BJ (cell line): Measurements from ENCODE around the gene FAM131A. TPM values are rescaled to one million over a fixed set of nuclear protein-coding genes. Genes with fewer than 3 reads are reported as not detected.

Experiments
- CTCF ChIA-PET: fragments of 350-600 bp; formaldehyde crosslinking; extraction: SDS; loops from one replicate; lab custom pipeline; 2021; ENCODE audit warnings: antibody characterized with exemption, inconsistent platforms; lab: Yijun Ruan, JAX
- POLR2A ChIA-PET: fragments of 300-600 bp; sonication (Branson Sonifier 250); formaldehyde crosslinking; extraction: SDS; loops from one replicate; lab custom pipeline; 2021; ENCODE audit warnings: antibody characterized with exemption; lab: Charles Lee
- DNase-seq: peaks from one replicate; pipeline ENCODE4 v3.0.0-alpha.2; 2011; ENCODE audit warnings: low read depth
- H3K27me3 ChIP-seq: 2 replicates; pipeline ENCODE4 v1.6.0; 2011; ENCODE audit warnings: low read length; ENCODE audit not compliant: control insufficient read depth, insufficient read depth
- H3K36me3 ChIP-seq: 2 replicates; pipeline ENCODE4 v1.5.1; 2011; ENCODE audit warnings: low read length; ENCODE audit not compliant: control insufficient read depth, insufficient read depth
- H3K4me3 ChIP-seq: 2 replicates; pipeline ENCODE4 v1.5.1; 2011; ENCODE audit warnings: low read depth, mild to moderate bottlenecking, control low read depth, low read length
- polyA plus RNA-seq: library from polyadenylated mRNA; depleted of rRNA; stranded (reverse); fragments of >200 nt; gene quantifications from 2 replicates; pipeline ENCODE4 v1.2.3, GENCODE V29; 2011
- TF ChIP-seq, protein P1 (sequence below): IDR thresholded peaks from 2 replicates; pipeline ENCODE4 v1.5.1; 2011; ENCODE audit warnings: low read depth, mild to moderate bottlenecking, control low read depth, inconsistent platforms, low read length, moderate library complexity; ENCODE audit not compliant: insufficient read depth

The FAM131A gene
- polyA plus RNA-seq, 1 experiment, result 9.3 TPM

DNA sequence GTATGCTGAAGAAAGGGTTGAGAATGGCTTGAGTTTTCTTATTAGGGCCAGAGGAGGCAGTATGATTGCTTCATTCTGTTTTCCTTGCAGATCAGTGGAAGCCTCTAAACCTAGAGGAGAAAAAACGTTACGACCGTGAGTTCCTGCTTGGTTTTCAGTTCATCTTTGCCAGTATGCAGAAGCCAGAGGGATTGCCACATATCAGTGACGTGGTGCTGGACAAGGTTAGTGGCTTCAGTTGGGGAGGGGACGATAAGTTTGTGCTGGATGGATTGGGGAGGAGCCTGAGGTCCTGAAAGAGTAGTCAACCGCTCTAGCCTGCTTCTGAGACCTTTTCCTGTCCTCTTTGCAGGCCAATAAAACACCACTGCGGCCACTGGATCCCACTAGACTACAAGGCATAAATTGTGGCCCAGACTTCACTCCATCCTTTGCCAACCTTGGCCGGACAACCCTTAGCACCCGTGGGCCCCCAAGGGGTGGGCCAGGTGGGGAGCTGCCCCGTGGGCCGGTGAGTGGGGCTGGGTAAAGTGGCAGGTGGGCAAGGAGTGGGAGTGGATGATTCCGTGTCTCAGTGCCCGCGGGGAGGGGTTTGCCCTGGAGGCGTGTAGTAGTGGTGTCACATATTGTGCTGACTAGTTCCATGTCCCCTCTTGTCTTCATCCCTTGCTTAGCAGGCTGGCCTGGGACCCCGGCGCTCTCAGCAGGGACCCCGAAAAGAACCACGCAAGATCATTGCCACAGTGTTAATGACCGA is 14.5 kb upstream of the FAM131A start:
- Histone ChIP-seq H3K4me3 (no peak overlapping the region), H3K27me3 (no peaks in the 10 kb centered on the region), H3K36me3 (peaks cover 72% of the 10 kb centered on the region)
- ChIA-PET CTCF (no interaction called here), POLR2A (interaction anchor here (0.6 kb wide), 1 partner anchor 23 kb away, joined by 3 read pairs; no protein-coding TSS in a partner anchor)
- TF ChIP-seq, protein P1, sequence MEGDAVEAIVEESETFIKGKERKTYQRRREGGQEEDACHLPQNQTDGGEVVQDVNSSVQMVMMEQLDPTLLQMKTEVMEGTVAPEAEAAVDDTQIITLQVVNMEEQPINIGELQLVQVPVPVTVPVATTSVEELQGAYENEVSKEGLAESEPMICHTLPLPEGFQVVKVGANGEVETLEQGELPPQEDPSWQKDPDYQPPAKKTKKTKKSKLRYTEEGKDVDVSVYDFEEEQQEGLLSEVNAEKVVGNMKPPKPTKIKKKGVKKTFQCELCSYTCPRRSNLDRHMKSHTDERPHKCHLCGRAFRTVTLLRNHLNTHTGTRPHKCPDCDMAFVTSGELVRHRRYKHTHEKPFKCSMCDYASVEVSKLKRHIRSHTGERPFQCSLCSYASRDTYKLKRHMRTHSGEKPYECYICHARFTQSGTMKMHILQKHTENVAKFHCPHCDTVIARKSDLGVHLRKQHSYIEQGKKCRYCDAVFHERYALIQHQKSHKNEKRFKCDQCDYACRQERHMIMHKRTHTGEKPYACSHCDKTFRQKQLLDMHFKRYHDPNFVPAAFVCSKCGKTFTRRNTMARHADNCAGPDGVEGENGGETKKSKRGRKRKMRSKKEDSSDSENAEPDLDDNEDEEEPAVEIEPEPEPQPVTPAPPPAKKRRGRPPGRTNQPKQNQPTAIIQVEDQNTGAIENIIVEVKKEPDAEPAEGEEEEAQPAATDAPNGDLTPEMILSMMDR, result no peak
- no peak for DNase-seq

DNA sequence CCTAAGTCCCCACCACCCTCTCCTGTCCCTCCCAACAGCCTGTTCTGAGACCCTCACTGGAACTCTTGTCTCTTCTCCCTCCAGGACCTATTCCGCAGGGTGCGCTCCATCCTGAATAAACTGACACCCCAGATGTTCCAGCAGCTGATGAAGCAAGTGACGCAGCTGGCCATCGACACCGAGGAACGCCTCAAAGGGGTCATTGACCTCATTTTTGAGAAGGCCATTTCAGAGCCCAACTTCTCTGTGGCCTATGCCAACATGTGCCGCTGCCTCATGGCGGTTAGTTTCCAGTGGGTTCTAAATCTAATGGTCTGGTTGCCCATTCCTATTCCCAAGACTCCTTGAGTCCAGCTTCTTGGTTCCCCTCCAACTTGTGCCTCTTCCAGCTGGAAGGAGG is 13.7 kb upstream of the FAM131A start:
- POLR2A ChIA-PET, result no interaction called here
- Histone ChIP-seq H3K36me3 (peaks cover 79% of the 10 kb centered on the region), H3K27me3 (no peaks in the 10 kb centered on the region), H3K4me3 (no peak overlapping the region)
- no peak for DNase-seq
- CTCF ChIA-PET, result interaction anchor here (0.8 kb wide), 1 partner anchor 30 kb away, joined by 3 read pairs; no protein-coding TSS in a partner anchor
- TF ChIP-seq, protein P1, result no peak

DNA sequence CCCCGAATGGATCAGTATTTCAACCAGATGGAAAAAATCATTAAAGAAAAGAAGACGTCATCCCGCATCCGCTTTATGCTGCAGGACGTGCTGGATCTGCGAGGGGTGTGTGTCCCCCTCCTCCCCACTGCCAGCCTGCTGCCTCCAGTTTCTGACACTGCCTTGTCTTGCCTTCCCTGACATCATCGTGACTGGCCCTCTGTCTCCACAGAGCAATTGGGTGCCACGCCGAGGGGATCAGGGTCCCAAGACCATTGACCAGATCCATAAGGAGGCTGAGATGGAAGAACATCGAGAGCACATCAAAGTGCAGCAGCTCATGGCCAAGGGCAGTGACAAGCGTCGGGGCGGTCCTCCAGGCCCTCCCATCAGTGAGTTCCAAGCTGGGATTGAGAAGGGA is 12.1 kb upstream of the FAM131A start:
- CTCF ChIA-PET, result interaction anchor here (0.9 to 1.1 kb wide), 2 partner anchors 8 to 46 kb away, joined by 3 to 4 read pairs; no protein-coding TSS in a partner anchor

DNA sequence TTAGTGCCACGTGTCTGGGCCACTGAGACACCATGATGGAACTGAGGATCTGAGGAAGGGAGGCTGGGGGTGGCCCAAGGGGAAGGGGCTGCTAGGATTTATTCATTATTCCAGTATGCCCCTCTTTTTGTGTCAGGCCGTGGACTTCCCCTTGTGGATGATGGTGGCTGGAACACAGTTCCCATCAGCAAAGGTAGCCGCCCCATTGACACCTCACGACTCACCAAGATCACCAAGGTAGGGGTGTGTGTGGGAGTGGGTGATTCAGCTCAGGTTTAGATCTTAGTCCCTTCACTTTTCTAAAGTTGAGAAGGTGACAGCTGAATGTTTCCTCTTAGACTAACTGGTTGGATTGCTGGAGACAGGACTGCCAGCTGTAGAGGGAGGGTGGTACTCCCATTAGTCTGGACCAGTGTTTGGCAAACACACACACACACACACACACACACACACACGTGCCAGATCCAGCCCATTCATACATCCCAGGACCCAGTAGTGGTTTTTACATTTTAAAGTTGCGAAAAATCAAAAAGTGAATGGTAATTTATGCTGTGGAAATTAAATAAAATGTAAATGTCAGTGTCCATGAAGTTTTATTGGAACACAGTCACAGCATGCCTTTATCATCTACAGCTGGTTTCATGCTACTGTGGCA is 11.6 kb upstream of the FAM131A start:
- peaks cover 76% of the 10 kb centered on the region for H3K36me3 ChIP-seq
- ChIA-PET POLR2A (no interaction called here), CTCF (interaction anchor here (0.9 to 1.1 kb wide), 2 partner anchors 9 to 46 kb away, joined by 3 to 4 read pairs; no protein-coding TSS in a partner anchor)
- no peak for DNase-seq
- H3K4me3 ChIP-seq, result no peak overlapping the region
- H3K27me3 ChIP-seq, result no peaks in the 10 kb centered on the region
- TF ChIP-seq, protein P1, result no peak

More for the DNA sequence above, 12.1 kb upstream of the FAM131A start:
- Histone ChIP-seq H3K36me3 (peaks cover 81% of the 10 kb centered on the region), H3K4me3 (no peak overlapping the region), H3K27me3 (no peaks in the 10 kb centered on the region)
- TF ChIP-seq, protein P1, result no peak
- POLR2A ChIA-PET, result no interaction called here
- no peak for DNase-seq

DNA sequence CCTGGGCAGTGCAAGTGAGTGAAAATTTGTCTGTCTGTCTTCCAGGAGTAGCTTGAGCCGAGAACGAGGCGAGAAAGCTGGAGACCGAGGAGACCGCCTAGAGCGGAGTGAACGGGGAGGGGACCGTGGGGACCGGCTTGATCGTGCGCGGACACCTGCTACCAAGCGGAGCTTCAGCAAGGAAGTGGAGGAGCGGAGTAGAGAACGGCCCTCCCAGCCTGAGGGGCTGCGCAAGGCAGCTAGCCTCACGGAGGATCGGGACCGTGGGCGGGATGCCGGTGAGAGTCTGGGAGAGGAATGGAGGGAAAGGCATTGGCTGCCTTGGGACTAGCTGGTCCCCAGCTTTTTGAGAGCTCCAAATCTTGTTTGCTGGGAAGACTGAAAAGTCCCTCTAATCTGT is 10.2 kb upstream of the FAM131A start:
- TF ChIP-seq, protein P1, result no peak
- ChIA-PET POLR2A (no interaction called here), CTCF (interaction anchor here (1.2 to 1.3 kb wide), 2 partner anchors 10 to 45 kb away, joined by 3 to 4 read pairs; partner anchors contain the start of gene FAM131A)
- no peak for DNase-seq
- Histone ChIP-seq H3K27me3 (no peaks in the 10 kb centered on the region), H3K36me3 (peaks cover 75% of the 10 kb centered on the region), H3K4me3 (no peak overlapping the region)
